Left kidney (tissue), 2 donors: ENCODE data around the gene SLC6A11. TPM values are rescaled to one million over a fixed set of nuclear protein-coding genes. Genes with fewer than 3 reads are reported as not detected.

Experiments
- DNase-seq: peaks from one replicate; pipeline ENCODE4 v3.0.0-alpha.2; 2013
- polyA plus RNA-seq: library from polyadenylated mRNA; unstranded; fragments of 120-200 nt; gene quantifications from one replicate; pipeline ENCODE4 v1.2.1, GENCODE V29; 2013; ENCODE audit not compliant: insufficient read length

Gene SLC6A11
- polyA plus RNA-seq, 1 donor = 0.10 TPM

DNA sequence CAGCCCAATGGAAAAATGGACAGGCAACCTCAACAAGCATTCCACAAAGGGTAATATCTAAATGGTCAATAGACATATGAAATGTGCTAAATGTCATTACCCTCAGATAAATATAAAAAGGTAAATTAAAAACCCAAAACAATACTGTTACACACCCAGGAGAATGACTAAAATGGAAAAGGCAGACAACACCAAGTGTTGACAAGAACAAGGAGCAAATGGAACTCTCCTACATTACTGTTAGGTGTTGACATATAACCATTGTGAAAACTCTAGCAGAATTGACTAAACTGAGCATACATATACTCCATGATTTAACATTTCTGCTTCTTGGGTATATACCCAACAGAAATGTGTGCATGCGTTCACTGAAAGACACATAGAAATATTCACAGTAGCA, 25.3 kb upstream of the SLC6A11 start:
- no peak for DNase-seq

DNA sequence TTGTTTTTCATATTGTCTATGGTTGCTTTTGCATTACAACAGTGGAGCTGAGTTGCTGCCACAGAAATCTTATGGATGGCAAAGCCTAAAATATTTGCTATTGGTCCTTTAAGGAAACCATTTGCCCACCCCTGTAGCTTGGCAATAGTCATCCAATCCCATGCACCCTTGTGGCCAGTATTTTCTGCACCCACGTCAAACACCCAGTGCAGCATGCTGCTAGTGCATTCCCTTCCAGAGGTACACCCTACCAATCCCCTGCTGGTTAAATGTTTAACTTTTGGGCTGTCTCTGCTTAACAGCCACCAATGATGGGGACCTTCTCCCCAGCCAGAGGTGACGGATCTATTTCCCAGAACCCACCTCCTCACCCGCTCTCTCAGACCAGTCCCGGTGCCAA, 23.8 kb upstream of the SLC6A11 start:
- no peak for DNase-seq

DNA sequence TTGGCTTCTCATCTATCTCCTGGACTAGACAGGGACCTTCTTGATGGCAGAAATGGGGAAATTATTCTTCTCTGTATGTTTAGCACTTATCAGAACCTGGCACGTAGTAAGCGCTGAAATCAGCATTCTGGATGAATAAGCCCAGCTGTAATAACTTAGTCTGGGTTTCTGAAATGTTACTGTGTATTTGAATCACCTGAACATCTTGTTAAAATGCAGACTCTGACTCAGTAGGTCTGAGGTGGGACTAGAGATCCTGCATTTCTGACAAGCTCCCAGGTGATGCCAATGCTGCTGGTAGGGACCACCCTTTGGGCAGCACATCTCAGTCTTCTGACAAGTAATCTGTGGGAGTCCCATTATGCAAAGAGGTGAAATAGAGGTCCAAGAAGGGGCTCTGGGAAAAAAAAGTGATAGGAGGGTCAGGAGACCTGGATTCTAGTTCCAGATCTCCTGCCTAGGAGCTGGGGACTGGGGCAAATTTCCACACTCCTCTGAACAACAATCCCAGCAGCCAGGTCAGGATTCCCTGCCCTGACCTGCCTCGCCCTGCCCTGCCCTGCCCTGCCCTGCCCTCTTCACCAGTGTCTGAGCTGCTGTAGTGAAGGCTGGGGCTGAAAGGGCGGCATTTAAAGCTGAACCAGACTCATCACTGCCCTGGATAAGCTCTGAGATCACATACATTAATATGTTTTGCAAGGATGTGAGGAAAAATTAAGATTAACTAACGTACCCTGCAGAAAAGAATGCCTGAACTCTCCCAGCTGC, 17.2 kb upstream of the SLC6A11 start:
- DNase-seq = no peak

DNA sequence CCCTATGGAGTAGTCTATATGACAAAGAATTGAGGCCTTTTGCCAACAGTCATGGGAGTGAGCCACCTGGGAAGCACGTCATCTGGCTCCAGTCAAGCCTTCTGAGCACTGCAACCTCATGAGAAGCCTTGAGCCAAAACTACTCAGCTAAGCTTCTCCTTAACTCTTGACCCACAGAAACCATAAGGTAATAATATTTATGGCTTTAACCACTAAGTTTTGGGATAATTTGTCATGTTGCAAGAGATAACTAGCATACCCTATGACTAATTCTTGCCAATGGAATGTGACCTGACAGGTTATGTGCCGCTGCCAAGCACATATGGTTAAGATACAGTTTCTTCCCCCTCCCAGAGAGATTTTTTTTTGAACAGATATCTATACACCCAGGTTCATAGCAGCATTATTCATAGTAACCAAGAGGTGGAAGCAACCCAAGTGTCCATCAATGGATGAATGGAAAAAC, 11.8 kb upstream of the SLC6A11 start:
- DNase-seq = no peak

DNA sequence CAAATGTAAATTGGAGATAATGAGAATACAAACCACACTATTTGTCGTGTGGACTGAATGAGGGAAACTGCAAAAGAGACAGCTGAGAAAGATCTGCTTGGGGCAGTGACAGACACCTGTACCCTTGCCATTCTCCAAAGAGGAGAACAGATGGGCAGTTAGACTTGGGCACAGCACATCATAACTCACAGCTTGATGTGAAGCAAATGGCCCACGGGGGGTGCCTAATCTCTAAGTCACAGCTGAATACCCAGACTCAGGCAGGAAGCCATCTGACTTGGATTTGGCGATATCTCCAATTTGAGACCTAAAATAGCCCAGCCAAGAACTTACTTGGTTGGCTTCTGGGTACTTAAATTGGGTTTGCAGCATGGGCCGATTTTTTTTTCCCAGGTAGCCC, 10.0 kb upstream of the SLC6A11 start:
- DNase-seq = no peak

DNA sequence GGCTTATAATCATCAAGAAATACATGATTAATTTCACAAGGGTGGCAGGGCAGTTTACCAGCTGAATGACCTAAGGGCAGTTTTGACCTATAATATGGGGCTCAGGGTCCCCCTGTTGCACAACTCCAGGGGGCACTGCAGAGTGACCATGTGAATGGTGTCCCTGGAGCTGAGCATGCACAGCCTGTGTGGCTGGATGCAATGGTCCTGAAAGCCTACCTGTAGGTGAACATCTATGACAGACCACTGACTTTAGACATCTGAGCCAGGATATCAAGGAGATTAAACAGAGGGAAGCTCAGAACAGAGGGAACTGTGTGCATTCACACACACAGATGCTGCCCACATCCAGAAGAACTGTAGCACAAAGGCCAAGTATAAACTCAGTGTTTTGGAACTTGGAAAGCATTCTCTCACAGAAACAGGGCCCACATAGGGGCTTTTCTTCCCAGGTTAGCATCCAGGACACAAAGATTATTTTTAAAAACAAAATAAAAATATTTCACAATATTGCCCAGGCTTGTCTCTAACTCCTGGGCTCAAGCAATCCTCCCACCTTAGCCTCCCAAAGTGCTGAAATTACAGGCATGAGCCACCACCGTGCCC, 7.8 kb upstream of the SLC6A11 start:
- no peak for DNase-seq

- DNase-seq = no peak
Measured at GRCh38 chr3:10808974-10809373, 7.1 kb upstream of the SLC6A11 start.

GRCh38 chr3:10810376-10810775, 5.7 kb upstream of the SLC6A11 start:
- no peak for DNase-seq

DNA sequence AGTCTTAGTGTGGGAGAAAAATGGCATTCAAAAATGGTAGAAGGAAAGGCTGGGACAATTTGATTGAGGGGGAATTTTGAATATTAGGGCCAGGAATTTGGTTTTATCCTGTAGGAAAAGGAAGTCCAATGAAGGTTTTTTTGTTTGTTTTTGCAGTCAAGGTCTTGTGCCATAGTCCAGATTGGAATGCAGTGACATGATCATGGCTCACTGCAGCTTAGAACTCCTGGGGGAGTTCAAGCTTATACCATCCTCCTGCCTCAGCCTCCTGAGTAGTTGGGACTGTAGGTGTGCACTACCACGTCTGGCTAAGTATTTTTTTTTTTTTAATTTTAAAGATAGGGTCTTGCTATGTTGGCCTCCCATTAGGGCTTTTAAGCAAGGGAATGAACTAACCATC, 2.6 kb upstream of the SLC6A11 start:
- no peak for DNase-seq

DNA sequence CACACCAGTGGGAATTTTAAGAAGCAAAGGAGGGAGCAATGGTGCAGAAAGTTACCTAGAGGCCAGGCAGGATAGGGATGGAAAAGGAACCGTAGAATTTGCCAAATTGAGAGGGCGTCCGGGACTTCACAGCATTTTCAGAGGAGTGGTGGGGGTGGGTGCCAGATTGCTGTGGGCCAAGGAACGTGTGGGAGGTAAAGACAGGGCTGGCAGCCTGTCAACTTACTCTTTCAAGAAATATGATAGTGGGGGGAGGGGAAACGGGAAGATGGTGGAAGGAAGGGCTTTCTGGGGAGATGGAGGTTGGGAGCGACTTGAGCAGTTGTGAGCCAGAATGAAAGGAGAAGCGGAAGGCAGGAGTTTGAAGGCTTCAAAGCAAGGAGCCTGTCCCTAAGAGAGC, 1.4 kb upstream of the SLC6A11 start:
- DNase-seq = no peak

DNA sequence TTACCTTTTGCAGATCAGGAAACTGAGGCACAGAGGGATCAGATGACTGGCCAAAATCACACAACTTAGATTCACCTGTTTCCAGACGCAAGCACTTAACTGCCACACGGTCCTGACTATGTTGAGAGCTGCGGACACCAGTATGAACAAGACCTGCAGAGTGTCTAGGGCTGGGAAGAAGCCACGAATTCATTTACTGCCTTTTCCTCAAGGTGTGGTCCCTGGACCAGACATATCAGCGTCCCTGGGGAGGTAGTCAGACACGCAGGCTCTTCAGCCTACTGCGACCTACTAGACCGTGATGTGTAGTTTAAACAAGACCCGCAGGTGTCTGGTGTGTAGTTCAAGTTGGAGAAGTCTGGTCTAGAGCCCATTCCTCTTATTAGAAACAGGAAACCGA, 541 bp upstream of the SLC6A11 start:
- DNase-seq = no peak

GRCh38 chr3:10816863-10817253, 830 bp downstream of the SLC6A11 start:
- DNase-seq = no peak

GRCh38 chr3:10817506-10817905, 1.5 kb downstream of the SLC6A11 start:
- DNase-seq = no peak

DNA sequence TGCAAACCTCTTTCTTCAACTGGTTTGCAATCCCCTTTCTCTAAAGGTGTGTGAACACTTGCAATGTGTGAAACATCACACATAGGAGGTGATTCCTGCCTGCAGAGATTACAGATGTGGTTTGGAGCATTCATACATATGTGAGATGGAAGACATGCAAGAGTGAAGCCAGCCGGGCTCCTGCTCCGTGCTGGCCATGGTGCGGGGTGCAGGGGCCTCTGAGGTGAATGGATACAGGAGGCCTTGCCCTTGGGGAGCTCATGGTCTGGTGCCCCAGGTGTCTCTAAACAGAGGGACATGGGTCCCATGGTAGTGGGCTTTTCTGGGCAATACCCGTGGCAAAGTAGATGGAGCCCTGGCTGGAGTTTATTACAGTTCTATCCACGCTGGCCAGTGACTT, 6.0 kb downstream of the SLC6A11 start:
- no peak for DNase-seq

GRCh38 chr3:10822708-10823515, 6.9 kb downstream of the SLC6A11 start:
- no peak for DNase-seq

GRCh38 chr3:10823516-10823818, 7.4 kb downstream of the SLC6A11 start:
- DNase-seq = no peak

GRCh38 chr3:10824468-10824867, 8.4 kb downstream of the SLC6A11 start:
- DNase-seq = no peak

DNA sequence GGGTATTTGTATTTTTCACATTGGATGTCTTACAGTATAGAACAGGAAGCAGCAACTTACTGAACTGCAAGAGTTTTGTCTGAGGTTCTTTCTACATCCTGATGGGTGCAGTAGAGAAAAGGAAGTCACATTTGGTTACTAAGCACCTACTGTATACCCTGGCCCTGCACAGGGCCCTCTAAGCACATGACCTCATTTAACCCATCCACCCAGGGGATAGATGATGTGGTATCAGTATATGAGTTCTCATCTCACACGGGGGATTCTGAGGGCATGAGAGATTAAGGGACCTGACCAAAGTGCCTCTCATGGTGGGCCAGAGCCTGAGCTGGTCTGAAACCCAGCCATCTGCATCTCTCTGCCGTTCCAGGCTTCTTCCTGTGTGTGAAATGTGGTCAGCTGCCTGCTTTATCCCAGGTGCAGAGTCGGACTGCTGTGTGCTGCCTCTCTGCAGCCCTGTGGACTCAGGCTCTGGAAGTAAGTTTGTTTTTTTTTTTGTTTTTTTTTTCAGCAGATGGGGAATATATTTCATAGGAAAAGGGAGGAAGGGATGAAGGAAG, 17.9 kb downstream of the SLC6A11 start:
- DNase-seq = no peak

DNA sequence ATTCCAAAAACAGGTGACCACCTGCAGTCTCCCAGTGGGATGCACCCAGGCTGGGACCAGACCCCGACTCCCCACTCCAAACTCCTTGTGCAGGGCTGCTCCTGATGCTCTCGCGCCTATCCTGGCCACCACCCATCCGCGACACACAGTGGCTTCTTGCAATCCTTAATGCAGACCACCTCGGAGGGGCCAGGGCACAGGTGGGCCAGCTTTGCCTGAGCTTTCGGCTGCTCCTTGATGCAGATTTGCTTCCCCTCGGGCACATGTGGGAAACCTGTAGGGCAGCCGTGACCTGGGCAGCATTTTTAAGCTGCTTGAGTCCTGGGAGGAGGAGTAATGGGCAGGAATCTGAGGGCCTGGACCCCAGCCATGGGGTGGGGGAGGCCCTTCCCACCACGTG, 18.9 kb downstream of the SLC6A11 start:
- DNase-seq = no peak

DNA sequence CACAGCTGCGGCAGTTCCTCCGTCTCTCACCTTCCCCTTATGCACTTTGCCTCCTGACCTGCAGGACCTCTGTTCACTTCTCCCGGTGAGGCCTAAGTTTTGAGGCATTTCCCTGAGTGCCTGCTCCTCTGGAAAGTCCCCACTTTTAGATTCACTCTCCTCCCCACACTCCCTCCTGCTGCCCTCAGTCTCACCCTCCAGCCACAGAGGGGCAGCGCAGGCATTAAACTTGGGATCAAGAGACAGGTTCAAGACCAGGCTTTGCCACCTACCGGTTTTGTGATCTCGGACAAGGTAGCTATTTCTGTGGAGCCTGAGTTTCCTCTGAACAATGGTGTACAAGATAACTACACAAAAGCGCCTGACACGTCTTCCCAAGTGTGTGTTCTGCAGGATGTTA, 19.4 kb downstream of the SLC6A11 start:
- DNase-seq = no peak

GRCh38 chr3:10836676-10837075, 20.6 kb downstream of the SLC6A11 start:
- no peak for DNase-seq

- no peak for DNase-seq
Measured at GRCh38 chr3:10837849-10838248, 21.8 kb downstream of the SLC6A11 start.

DNA sequence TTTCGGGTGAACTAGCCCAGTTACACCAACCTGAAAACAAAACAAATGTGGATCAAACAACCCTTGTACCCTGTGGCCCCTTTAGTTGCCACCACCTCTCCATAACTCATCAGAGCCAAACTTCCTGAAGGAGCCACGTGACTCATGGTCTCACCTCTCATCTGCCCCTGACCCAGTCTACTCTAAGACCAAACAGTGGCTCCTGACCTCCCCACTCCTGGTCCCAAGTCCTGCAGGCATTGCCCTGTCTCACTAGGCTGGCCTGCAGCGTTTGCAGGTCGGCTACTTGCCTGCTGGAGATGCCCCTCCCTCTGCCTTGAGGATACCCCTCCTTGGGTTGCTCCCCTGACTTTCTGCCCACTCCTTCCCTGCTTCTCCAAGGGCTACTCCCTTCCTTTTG, 23.1 kb downstream of the SLC6A11 start:
- no peak for DNase-seq
